Activated CD8-positive, alpha-beta memory T cell treated with anti-CD3 and anti-CD28 coated beads for 4 hours (primary cell): Measurements from ENCODE around the gene ATP5PO.
A peak's percentile ranks its signal among the peaks of the same experiment; 100 is the strongest.

Experiments
- DNase-seq, 2 donors: peaks; one replicate each; pipeline ENCODE4 v3.0.0-alpha.2; 2020; ENCODE audit warnings: low read depth in 2 of 2

Gene ATP5PO

GRCh38 chr21:33899199-33899598, 16.4 kb downstream of the ATP5PO start:
- no peak for DNase-seq

- no peak for DNase-seq
Measured at GRCh38 chr21:33898586-33898985, 17.0 kb downstream of the ATP5PO start.

DNA sequence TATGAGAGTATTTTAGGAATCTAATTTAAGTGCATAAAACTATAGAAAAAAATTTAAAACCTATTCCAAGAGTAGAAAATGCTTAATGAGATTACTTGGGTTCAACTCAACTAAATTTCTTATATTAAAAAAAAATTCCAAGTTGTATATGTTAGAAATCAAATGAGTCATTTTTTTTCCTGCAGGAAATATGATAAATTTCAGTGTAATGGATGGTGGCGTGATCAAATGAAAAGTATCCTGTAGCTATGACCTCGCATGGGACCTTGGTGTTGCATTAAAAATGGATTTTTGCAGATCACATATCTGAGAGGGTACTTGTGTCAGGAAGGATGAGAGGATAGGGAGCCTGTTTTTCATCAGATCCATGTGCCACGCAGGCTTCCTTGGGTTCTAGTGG, 17.9 kb downstream of the ATP5PO start:
- DNase-seq = no peak

DNA sequence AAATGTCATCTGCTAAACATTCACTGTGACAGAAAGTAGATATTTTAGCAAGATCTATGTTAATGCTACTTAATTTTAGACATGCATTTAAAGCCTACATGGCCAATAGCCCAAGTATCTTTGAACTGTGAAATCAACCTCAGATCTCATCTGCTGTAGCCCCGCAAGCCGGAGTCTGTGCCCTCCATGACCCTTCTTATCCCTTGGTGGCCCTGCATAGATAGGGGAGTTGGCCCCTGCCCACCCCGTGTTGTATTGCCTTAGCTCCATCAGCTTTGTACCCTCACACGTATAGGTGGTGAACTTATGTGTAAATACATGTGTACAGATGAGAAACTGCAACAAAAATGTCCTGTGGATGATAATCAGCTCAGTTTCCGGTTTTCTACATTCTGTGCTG, 18.5 kb downstream of the ATP5PO start:
- DNase-seq = no peak

DNA sequence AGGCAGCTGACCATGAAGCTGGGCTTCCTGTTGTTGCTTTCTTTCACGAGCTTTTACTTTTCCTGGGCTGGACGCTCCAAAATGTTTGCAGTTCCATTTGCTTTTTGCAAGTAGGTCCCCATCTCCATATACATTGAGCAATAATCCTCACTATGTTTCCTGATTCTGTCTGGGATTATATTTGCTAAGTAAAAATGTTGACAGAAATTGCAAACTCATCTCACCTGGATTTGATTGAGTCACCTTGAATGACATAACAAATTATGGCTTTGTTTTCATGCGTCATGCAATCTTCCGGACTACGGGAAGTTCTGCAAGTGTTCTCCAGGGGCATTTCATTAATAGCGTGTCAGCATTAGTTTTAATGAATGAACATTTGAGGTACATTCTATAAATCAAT, 18.9 kb downstream of the ATP5PO start:
- DNase-seq = no peak

- no peak for DNase-seq
Measured at GRCh38 chr21:33895356-33895755, 20.2 kb downstream of the ATP5PO start.

DNA sequence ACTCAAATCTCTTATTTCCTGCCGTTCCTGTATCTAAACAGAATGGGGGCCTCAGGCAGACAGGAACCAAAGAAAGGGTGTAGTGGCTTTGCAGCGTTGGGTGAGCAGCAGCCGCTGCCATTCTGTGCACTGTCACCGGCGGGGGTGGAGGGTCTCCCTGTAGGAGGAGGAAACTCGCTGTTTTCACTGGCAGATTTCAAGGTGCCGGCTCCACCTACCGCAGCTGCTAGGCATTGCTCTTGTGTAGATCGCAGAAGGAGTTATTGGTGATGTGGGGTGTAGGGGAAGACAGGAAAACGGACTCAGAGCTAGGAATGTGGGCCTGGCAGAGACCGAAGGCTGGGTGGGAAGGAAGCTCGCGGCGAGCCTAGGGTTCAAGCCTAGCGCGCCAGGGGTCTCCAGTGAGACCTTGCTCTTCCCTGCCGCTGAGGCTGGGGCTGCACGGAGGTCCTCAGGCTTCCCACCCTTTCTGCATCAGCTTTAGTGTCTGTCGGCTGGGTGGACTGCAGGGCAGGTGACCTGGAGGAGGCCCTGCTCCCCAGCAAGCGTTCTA, 20.8 kb downstream of the ATP5PO start:
- DNase-seq = peak; percentile 38 to 46

DNA sequence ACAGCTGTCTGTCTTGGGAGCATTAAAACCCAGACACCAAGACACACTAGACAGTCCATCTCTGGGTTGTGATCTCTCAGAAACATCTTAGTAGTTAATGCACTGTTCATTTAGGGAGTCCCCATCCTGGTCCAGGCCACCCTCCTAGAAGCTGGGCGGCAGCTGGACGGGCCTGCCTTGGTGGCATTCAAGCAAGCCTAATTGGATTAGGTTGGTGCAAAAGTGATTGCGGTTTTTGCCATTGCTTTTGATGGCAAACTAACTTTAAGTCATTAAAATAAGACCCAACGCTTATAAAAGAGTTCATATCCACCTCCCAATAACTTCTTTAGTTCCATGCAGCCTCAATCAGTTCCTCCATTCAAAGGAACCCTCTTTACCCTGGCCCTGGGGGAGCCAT, 21.7 kb downstream of the ATP5PO start:
- no peak for DNase-seq

DNA sequence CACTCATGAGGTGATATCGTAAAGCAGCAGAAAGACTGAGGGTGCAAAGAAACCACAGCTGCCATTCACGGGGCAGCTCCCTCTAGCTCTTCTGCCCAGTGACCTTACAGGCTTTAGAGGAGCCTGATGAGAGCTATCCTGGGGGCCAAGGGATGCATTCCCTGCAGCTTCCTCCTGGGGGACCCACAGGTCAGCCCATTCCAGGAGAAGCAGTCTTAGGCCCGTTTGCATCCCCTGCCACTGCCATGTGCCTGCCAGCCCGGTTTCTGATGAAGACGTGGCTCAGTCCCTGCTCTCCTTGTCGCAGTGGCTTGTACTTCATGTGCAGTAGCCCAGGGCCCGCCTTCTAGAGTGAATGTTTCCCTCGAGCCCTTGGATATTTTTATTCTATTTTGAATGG, 22.8 kb downstream of the ATP5PO start:
- DNase-seq = no peak

DNA sequence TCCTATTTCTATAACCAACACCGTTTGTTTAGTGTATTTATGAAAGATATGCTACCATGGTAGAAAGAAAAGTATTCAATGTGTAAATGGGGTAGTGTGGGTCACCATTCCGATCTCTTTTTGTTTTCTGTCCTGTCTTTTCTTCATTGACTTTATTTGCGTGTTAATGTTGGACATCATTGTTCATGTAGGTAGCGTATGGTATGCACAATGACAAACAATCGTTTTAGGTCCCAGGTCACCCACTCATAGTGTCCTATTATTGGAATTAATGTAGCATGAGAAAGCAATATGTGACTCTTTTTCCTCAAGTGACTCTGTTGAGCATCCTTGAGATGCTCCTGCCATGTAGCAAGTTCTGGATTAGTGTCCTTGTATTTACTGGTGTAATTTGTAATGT, 25.4 kb downstream of the ATP5PO start:
- DNase-seq = no peak

DNA sequence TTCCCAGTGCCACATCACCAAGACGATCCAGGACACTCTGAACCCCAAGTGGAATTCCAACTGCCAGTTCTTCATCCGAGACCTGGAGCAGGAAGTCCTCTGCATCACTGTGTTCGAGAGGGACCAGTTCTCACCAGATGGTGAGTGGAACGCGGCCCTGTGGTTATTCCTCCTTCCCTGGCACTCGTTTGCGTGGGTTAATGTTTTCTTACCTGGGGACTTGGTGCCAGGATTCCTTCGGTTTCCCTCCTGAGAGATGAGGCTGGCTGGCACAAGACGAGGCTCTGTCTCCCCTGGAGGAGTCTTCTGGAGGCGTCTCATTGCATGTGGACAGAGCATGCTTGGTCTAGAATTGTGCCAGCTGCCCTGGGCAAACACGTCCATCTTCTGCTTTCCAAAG, 29.3 kb downstream of the ATP5PO start:
- DNase-seq = no peak

- no peak for DNase-seq
Measured at GRCh38 chr21:33885172-33885514, 30.5 kb downstream of the ATP5PO start.

DNA sequence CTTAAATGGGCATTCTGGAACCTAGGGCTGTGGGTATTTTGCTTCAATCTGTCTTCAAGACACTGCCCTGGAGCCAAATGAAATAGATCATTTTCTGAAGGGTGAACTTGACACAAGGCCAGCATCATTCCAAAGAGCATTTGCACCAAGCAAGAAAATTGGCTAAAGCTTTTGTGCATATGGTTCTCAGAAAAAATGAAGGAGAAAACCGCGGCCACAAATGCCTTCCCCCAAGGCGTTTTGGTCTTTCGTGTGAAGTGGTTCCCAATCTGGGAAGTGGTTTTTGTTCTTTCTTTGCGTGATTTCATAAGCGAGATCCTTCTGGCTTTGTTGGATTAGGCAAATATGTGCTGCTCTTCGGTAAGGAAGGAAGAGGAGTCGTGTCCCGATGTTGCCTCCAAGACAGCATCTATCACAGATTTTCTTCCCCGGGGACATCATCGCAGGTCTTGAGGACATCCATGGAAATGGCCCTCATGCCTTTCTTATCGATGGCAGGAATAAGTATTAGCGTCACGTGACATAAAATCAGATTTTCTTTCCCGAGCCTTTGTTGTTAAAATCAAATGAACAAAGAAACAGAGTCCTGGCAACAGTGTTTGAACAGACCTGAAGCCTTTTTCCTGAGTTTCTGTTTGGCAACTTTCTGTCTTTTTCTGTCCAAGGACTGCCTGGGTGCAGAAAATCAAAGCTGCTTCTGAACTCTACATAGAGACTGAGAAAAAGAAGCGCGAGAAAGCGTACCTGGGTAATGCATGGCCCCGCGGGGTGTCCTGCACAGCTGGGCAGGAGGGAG, 31.0 kb downstream of the ATP5PO start:
- DNase-seq = no peak

GRCh38 chr21:33883118-33883517, 32.5 kb downstream of the ATP5PO start:
- DNase-seq = no peak

- DNase-seq = no peak
Measured at GRCh38 chr21:33881689-33882440, 33.7 kb downstream of the ATP5PO start.

DNA sequence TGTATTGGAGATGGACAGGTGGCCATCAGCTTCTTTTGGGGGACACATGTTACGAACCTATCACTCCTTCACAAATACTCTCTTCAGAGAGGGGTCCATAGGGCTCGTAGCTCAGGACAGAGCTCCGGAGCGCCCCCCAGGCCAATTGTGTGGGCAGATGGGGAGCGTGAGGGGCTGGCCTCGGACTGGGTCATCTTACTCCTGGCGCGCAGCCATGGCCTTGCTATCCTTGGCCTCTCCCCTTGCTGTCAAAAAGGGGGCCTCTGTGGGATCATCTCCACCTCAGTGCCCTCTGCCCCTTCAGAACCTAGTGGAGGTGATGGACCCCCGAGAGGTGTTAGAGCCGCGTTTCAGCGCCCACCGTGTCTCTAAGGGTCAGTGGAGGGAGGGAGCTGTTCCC, 35.0 kb downstream of the ATP5PO start:
- no peak for DNase-seq

DNA sequence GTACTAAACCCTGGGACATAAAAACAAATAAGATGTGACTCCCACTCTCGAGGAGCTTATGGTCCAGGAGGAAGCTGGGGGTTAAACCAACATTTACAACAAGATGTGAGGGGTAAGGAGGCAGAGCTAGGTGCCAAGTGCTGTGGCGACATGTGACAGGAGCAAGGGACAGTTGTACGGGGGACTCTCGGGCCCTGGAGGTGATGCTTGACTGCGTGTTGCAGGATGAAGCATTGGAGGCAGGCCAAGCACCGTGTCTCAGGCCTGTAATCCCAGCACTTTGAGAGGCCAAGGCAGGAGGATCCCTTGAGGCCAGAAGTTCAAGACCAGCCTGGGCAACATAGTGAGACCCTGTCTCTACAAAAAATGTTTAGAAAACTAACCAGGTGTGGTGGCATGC, 36.8 kb downstream of the ATP5PO start:
- no peak for DNase-seq

DNA sequence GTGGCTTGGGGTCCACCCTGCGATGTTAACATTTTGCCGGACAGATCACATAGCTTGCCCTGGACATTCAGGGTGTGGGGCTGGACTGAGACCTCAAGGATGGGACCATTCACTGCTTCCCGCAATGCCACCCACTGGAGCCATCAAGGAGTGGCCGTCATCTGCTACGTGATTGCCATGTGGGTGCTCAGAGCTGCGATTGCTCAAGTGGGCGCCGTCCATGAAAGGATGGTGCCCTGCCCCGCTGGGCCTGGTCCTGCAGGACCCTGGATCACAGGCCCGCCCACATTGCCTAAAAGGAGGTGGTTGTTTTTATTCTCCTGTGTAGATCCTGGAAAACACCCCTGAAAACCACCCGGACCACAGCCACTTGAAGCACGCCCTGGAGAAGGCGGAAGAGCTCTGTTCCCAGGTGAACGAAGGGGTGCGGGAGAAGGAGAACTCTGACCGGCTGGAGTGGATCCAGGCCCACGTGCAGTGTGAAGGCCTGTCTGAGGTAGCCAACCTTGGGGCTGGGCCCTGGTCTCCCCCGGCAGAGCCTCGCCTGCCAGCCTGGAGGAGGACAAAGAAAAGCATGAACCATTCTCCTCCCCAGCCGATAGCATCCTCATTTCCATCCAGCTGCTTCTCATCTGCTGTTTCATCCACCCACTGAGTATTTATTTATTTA, 40.4 kb downstream of the ATP5PO start:
- no peak for DNase-seq

GRCh38 chr21:33874161-33874560, 41.4 kb downstream of the ATP5PO start:
- no peak for DNase-seq

GRCh38 chr21:33872881-33873515, 42.6 kb downstream of the ATP5PO start:
- DNase-seq = no peak

DNA sequence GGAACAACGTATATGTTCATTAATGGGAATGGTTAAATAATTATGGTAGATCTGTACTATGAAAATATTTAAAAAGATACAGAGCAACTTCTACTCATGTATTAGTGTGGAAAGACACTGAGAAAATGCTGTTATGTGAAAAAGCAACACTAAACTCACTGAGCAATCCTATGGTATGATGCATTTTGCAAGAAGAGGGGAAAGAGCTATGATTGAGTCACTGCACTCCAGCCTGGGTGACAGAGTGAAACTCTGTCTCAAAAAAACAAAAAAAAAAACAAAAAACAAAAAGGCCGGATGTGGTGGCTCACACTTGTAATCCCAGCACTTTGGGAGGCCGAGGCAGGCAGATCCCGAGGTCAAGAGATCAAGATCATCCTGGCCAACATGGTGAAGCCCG, 44.4 kb downstream of the ATP5PO start:
- DNase-seq = no peak

DNA sequence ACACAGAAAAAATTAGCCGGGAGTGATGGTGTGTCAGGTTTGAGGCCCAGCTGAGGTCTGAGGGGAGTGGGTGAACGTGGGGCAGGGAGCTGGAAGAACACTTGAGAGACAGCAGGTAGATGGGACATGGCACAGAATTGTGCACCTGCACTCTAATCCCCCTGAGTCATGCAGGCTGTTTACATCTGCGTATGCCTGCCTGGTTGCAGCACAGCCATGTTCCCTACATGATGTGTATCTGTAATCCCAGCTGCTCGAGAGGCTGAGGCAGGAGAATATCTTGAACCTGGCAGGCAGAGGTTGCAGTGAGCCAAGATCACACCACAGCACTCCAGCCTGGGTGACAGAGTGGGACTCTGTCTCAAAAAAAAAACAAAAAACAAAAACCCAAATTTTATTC, 44.8 kb downstream of the ATP5PO start:
- DNase-seq = no peak
